Astrocyte (in vitro differentiated cells and primary cell): ENCODE results near the gene RPL13.

Experiments
- CTCF ChIP-seq: IDR thresholded peaks from 2 replicates; pipeline ENCODE4 v1.5.1; 2011; ENCODE audit warnings: low read depth, mild to moderate bottlenecking, inconsistent platforms, low read length, moderate library complexity; ENCODE audit not compliant: insufficient read depth
- EZH2 ChIP-seq: IDR thresholded peaks from 2 replicates; pipeline ENCODE4 v1.6.1; 2012; ENCODE audit warnings: mild to moderate bottlenecking, low read length, inconsistent platforms; ENCODE audit not compliant: insufficient read depth

- TF ChIP-seq EZH2 (no peak), CTCF (no peak)
These were observed 35.0 kb downstream of the RPL13 start for GRCh38 chr16:89595330-89596060.
